ENCODE data around the gene TNFAIP8L3.
A peak's percentile ranks its signal among the peaks of the same experiment; 100 is the strongest.

The TNFAIP8L3 gene

DNA sequence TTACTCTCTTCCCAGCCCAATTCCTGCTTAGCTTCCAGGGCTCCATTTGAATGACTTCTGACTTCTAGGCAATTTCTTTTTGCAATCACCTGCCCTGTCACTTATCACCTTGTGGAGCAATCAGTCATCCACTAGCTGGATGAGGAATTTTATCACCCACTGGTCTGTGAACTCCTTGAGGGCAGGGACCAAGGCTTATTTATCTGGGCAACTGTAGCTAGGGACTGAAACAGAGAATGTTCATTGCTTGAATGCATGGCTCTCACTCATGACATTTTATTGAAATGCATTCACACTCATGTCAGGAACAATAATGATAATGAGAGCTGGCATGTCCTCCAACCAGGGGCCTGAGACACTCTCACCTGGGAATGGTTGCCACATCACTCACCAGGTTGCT, 15.5 kb downstream of the TNFAIP8L3 start:
- POLR2A ChIA-PET: no interaction called here
- no peak for DNase-seq (ENCODE audit: extremely low spot score)
- TF ChIP-seq CTCF (IDR thresholded peaks at IDR 0.05; ENCODE audit: control extremely low read depth, extremely low read depth, low read depth, missing control alignments): no peak

DNA sequence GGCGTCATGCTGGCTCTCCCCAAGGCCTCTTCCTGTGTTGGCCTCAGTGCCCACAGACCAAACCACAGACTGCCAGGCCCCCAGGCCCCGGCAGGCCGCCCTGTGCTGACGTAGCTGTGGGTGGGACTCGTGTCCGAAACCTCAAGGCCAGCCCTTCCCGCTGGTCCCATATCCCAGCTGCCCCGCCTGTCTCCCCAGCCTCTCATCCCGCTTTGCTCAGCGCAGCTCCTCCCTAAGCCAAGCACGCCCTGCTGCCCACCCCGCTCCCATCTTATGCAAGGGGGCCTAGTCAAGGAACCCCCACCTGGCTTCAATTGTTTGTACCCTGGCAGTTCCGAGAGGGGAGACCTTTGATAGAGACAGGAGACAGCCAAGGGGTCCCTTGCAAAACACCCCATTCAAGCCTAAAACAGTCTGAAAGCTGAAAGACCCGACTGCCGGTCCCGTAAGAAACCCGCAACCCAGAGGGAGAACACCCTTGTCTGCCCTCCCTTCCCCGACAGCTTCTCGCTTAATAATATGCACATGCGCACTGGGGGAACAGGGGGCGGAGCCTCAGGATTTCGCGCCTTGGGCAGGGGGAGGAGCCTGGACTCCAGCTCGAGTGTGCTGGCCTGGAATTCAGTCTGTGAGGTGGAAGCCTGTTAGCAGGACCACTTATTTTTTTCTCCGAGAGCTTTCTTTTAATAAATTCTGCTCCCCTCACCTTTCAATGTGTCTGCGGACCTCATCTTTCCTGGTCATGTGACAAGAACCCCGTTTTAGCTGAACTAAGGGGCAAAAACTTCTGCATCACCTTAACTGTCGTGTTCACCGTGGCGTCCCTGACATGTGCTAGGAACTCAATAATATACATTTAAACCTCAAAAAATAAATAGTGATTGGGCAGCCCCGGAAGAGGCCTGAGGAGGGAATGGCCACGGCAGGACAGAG, 17.2 kb downstream of the TNFAIP8L3 start:
- no peak for TF ChIP-seq CTCF (IDR thresholded peaks at IDR 0.05; ENCODE audit: control extremely low read depth, extremely low read depth, low read depth, missing control alignments)
- CTCF ChIA-PET: interaction anchor here (1.1 to 3.1 kb wide), 6 partner anchors 8 to 201 kb away, joined by 4 to 14 read pairs (median 4); no protein-coding TSS in a partner anchor
- POLR2A ChIA-PET: interaction anchor here (0.5 to 0.6 kb wide), 2 partner anchors 453 to 805 kb away, joined by 3 to 4 read pairs; no protein-coding TSS in a partner anchor
- peak; percentile 81 for DNase-seq (ENCODE audit: extremely low spot score)

More for the DNA sequence above, 15.5 kb downstream of the TNFAIP8L3 start:
- CTCF ChIA-PET: interaction anchor here (1.0 to 3.1 kb wide), 7 partner anchors 9 to 38 kb away, joined by 3 to 14 read pairs (median 6); no protein-coding TSS in a partner anchor

GRCh38 chr15:51076524-51077220, 18.0 kb downstream of the TNFAIP8L3 start:
- POLR2A ChIA-PET: no interaction called here
- TF ChIP-seq CTCF (IDR thresholded peaks at IDR 0.05; ENCODE audit: control extremely low read depth, extremely low read depth, low read depth, missing control alignments): no peak

DNA sequence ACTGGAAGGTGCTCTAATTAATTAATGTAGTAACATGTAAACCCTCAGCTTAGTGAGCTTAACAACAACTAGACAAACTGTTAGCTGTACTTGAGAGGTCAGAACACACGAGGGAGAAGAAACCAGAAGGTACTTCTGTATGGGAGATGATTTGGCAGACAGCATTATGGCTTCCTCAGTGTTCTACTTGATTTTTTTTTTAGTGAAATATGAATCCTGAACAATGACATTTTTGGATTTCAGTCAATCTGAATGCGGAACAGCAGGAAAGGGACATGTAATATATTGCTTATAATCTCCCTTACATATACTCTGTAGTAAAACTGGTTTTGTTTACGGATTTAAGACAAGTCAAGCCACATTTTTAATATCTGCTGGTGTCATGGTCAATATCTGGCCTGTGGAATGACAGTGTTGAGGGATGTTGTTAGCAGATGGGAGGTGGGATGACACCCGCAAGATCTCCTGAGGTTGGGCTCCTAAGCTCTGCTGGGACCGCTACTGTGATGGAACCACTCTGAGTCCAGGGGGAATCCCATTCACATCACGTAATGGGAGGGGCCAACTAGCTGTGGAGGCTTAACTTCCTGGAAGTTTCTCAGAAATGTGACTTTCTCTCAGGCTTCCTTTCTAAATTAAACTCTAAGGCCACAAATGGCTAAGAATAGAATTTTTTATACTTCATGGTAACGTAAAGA, 18.7 kb downstream of the TNFAIP8L3 start:
- no peak for TF ChIP-seq CTCF (IDR thresholded peaks at IDR 0.05; ENCODE audit: control extremely low read depth, extremely low read depth, low read depth, missing control alignments)
- DNase-seq (ENCODE audit: extremely low spot score): peak; percentile 50
- CTCF ChIA-PET: interaction anchor here (0.9 to 2.9 kb wide), 4 partner anchors 11 to 33 kb away, joined by 3 to 14 read pairs (median 3); no protein-coding TSS in a partner anchor
- POLR2A ChIA-PET: no interaction called here

More at GRCh38 chr15:51076524-51077220, 18.0 kb downstream of the TNFAIP8L3 start:
- DNase-seq (ENCODE audit: extremely low spot score): no peak
- CTCF ChIA-PET: interaction anchor here (0.9 to 2.9 kb wide), 6 partner anchors 12 to 200 kb away, joined by 3 to 14 read pairs (median 4); no protein-coding TSS in a partner anchor

- ChIA-PET CTCF (interaction anchor here (1.1 to 2.9 kb wide), 3 partner anchors 11 to 33 kb away, joined by 3 to 14 read pairs (median 3); no protein-coding TSS in a partner anchor), POLR2A (no interaction called here)
- no peak for DNase-seq (ENCODE audit: extremely low spot score)
- no peak for TF ChIP-seq CTCF (IDR thresholded peaks at IDR 0.05; ENCODE audit: control extremely low read depth, extremely low read depth, low read depth, missing control alignments)
Measured at GRCh38 chr15:51075364-51075763, 19.3 kb downstream of the TNFAIP8L3 start.

All from GM10248 (cell line).